ENCODE data around the gene NPPA. TPM values are rescaled to one million over a fixed set of nuclear protein-coding genes. Genes with fewer than 3 reads are reported as not detected.
"Not testable (repeated sequence)": the region's sequence is repeated elsewhere in the genome, so short reads cannot be mapped to it uniquely, and the experiment has no call there.

Gene NPPA
- total RNA-seq, result not detected

DNA sequence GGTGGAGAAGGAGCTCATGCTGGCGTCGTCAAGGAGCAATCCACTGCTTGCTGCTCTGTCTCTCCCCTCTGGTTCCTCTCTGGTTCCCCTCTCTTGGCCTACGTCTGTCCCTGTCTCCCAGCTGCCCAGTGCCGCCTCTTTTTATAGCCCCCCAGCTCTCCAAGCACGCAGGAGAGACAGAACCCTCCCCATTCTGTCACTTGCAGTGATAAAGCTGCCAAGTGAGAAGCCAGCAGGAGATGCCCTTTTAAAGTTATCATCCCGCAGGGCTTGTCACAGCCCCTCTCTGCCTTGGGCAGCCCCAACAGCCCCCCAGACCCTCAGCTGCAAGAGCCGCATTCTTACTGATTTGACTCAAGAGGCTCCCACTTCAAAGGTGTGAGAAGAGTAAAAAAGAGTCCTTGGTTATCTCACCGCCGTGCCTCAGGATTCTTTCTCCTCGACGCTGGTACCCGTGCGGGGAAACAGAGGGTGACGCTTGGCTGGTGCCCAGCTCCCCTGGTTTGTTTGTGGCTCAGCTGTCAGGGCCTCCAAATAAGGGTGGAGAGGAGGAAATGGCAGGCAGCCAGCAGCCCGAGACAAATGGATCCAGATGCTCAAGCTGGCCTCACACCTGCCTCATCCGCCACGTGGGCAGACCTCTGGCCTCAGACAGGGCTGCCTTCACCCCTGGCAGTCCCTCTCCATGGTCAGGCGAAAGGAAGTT lies at the start of gene NPPA:
NPPA (minus strand) TSS at position 117 of the 706 bp plus-strand sequence; CDS start at position 18, 99 bp downstream.
- peaks cover 24% of the 10 kb centered on the region for H3K36me3 ChIP-seq
- H3K27me3 ChIP-seq, result no peaks in the 10 kb centered on the region
- 56% methylated on average over 18 of the region's 18 CpGs for WGBS
- no peak for TF ChIP-seq POLR2A (IDR thresholded peaks at IDR 0.05)
- no peak for TF ChIP-seq CTCF (IDR thresholded peaks at IDR 0.05)
- H3K4me1 ChIP-seq, result no peaks in the 10 kb centered on the region
- no peak within 1 kb of the TSS for H3K4me3 ChIP-seq
- H3K9me3 ChIP-seq, result no peaks in the 10 kb centered on the region
- H3K27ac ChIP-seq, result no peak within 1 kb of the TSS
- DNase-seq (ENCODE audit: low spot score in 2 of 2), result no peak

- not testable (repeated sequence) for H3K36me3 ChIP-seq; H3K4me3 ChIP-seq; H3K4me1 ChIP-seq; DNase-seq (ENCODE audit: low spot score in 2 of 2); H3K27ac ChIP-seq; H3K9me3 ChIP-seq
- H3K27me3 ChIP-seq, result peaks cover 39% of the 10 kb centered on the region
- WGBS, result 71% methylated on average over 1 of the region's 1 CpG
Observed at GRCh38 chr1:11894501-11894900, 46.9 kb upstream of the NPPA start.

- WGBS, result 2% methylated on average over 4 of the region's 5 CpGs
- H3K9me3 ChIP-seq, result no peaks in the 10 kb centered on the region
- no peak overlapping the region for H3K4me3 ChIP-seq
- H3K27ac ChIP-seq, result no peak overlapping the region
- H3K27me3 ChIP-seq, result peaks cover 33% of the 10 kb centered on the region
- no peak for TF ChIP-seq POLR2AphosphoS5 (IDR thresholded peaks at IDR 0.05)
- no peak for TF ChIP-seq EP300 (IDR thresholded peaks at IDR 0.05)
- peak; percentile 59 to 90 for TF ChIP-seq CTCF (IDR thresholded peaks at IDR 0.05)
- peaks cover 3% of the 10 kb centered on the region for H3K4me1 ChIP-seq
- H3K36me3 ChIP-seq, result no peaks in the 10 kb centered on the region
- DNase-seq (ENCODE audit: low spot score in 2 of 2), result no peak
Observed at GRCh38 chr1:11893907-11894251, 46.3 kb upstream of the NPPA start.

DNA sequence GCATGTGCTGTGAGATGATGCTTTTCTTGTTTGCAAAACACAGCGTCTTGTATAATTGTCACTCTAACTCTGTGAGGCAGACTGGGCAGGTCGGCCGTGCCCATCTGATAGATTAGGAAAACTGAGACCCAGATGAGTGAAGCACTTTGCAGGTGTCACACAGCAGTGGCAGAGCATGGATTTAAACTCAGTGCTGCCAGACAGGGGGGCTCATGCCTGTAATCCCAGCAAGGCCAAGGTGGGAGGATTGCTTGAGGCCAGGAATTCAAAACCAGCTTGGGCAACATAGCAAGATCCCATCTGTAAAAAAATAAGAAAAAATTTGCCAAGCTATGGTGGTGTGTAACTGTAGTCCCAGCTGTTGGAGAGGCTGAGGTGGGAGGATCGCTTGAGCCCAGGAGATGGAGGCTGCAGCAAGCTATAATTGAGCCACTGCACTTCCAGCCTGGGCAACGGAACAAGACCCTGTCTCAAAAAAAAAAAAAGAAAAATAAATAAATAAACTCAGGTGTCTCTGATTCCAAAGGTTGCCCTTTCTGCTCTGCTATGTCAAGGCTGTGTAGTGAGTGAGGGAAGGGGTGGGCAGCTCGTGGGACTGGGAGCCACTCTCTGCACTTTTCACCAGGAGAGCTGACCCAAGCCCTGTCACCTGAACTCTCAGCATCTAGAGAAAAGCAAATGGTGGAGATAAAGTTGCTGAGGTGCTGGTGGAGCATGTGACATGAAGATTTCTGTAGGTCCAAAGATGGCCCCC lies 44.0 kb upstream of the NPPA start:
- no peak for DNase-seq (ENCODE audit: low spot score in 2 of 2)
- Histone ChIP-seq H3K27me3 (peaks cover 12% of the 10 kb centered on the region), H3K27ac (no peak overlapping the region)

GRCh38 chr1:11888877-11889208 lies 41.3 kb upstream of the NPPA start:
- peaks cover 4% of the 10 kb centered on the region for H3K27me3 ChIP-seq
- H3K27ac ChIP-seq, result no peak overlapping the region
- no peaks in the 10 kb centered on the region for H3K9me3 ChIP-seq
- H3K36me3 ChIP-seq, result no peaks in the 10 kb centered on the region
- TF ChIP-seq CTCF (IDR thresholded peaks at IDR 0.05) (no peak), EP300 (IDR thresholded peaks at IDR 0.05) (no peak), POLR2AphosphoS5 (IDR thresholded peaks at IDR 0.05) (no peak), POLR2A (IDR thresholded peaks at IDR 0.05) (no peak)
- H3K4me3 ChIP-seq, result no peak overlapping the region
- no peaks in the 10 kb centered on the region for H3K4me1 ChIP-seq
- DNase-seq (ENCODE audit: low spot score in 2 of 2), result no peak
- 61% methylated on average over 3 of the region's 3 CpGs for WGBS

More for the DNA sequence above, 44.0 kb upstream of the NPPA start:
- WGBS, result 90% methylated on average over 6 of the region's 6 CpGs
- Histone ChIP-seq H3K4me1 (no peaks in the 10 kb centered on the region), H3K4me3 (no peak overlapping the region), H3K9me3 (no peaks in the 10 kb centered on the region), H3K36me3 (no peaks in the 10 kb centered on the region)
- TF ChIP-seq POLR2A (IDR thresholded peaks at IDR 0.05) (no peak), CTCF (IDR thresholded peaks at IDR 0.05) (no peak), POLR2AphosphoS5 (IDR thresholded peaks at IDR 0.05) (no peak), EP300 (IDR thresholded peaks at IDR 0.05) (no peak)

Measured in suprapubic skin (tissue), 4 donors.